GM21390 (cell line): ENCODE results near the gene IQSEC3.

Experiments
- ATAC-seq: cut with Tn5 transposase; IDR thresholded peaks from one replicate; pipeline ENCODE4 v1.9.1; 2021; ENCODE audit not compliant: unreplicated experiment

Gene IQSEC3

GRCh38 chr12:138171-138897 is 71.8 kb downstream of the IQSEC3 start:
- ATAC-seq: no peak

GRCh38 chr12:138898-139534 is 72.4 kb downstream of the IQSEC3 start:
- no peak for ATAC-seq

- no peak for ATAC-seq
Observed at GRCh38 chr12:139585-139984, 73.0 kb downstream of the IQSEC3 start.

GRCh38 chr12:140162-140561 is 73.6 kb downstream of the IQSEC3 start:
- ATAC-seq: no peak

- no peak for ATAC-seq
Observed at GRCh38 chr12:143964-144649, 77.5 kb downstream of the IQSEC3 start.

GRCh38 chr12:144650-145284 is 78.2 kb downstream of the IQSEC3 start:
- no peak for ATAC-seq

- ATAC-seq: no peak
Observed at GRCh38 chr12:145369-145960, 78.9 kb downstream of the IQSEC3 start.

GRCh38 chr12:147242-147641 is 80.7 kb downstream of the IQSEC3 start:
- ATAC-seq: no peak

- no peak for ATAC-seq
Observed at GRCh38 chr12:148676-149416, 82.3 kb downstream of the IQSEC3 start.

GRCh38 chr12:151579-151978 is 85.0 kb downstream of the IQSEC3 start:
- ATAC-seq: no peak

GRCh38 chr12:152440-152839 is 85.9 kb downstream of the IQSEC3 start:
- ATAC-seq: no peak

GRCh38 chr12:153080-153746 is 86.6 kb downstream of the IQSEC3 start:
- no peak for ATAC-seq

- no peak for ATAC-seq
Observed at GRCh38 chr12:154058-154457, 87.5 kb downstream of the IQSEC3 start.

GRCh38 chr12:155006-155405 is 88.4 kb downstream of the IQSEC3 start:
- no peak for ATAC-seq

GRCh38 chr12:155646-156045 is 89.1 kb downstream of the IQSEC3 start:
- ATAC-seq: no peak

- no peak for ATAC-seq
Observed at GRCh38 chr12:156945-157344, 90.4 kb downstream of the IQSEC3 start.

GRCh38 chr12:157644-158043 is 91.1 kb downstream of the IQSEC3 start:
- no peak for ATAC-seq

- no peak for ATAC-seq
Observed at GRCh38 chr12:159156-159782, 92.7 kb downstream of the IQSEC3 start.

GRCh38 chr12:160858-161257 is 94.3 kb downstream of the IQSEC3 start:
- no peak for ATAC-seq

- ATAC-seq: no peak
Observed at GRCh38 chr12:161823-162222, 95.3 kb downstream of the IQSEC3 start.
